H9 (cell line): ENCODE data around the gene MUC7. TPM values are rescaled to one million over a fixed set of nuclear protein-coding genes. Genes with fewer than 3 reads are reported as not detected.

Source experiments
- DNase-seq: peaks from one replicate; pipeline ENCODE4 v3.0.0-alpha.2; 2017
- H2AFZ ChIP-seq: one replicate; pipeline ENCODE4 v1.6.1; 2013; ENCODE audit warnings: mild to moderate bottlenecking, low read length, control low read depth, moderate library complexity
- H2AK5ac ChIP-seq: 2 replicates; pipeline ENCODE4 v1.6.1; 2013; ENCODE audit warnings: low read length, control low read depth, mixed read lengths; ENCODE audit not compliant: insufficient read length
- H2BK120ac ChIP-seq: one replicate; pipeline ENCODE4 v1.6.1; 2013; ENCODE audit warnings: low read depth, mild to moderate bottlenecking, low read length, control low read depth, inconsistent platforms; ENCODE audit not compliant: poor library complexity, severe bottlenecking
- H2BK12ac ChIP-seq: 2 replicates; pipeline ENCODE4 v1.6.1; 2013; ENCODE audit warnings: low read length, control low read depth, mixed read lengths, low read depth; ENCODE audit not compliant: insufficient read length
- H2BK15ac ChIP-seq: 2 replicates; pipeline ENCODE4 v1.6.1; 2013; ENCODE audit warnings: low read depth, low read length, control low read depth
- H2BK20ac ChIP-seq: one replicate; pipeline ENCODE4 v1.6.1; 2013; ENCODE audit warnings: low read depth, mild to moderate bottlenecking, low read length, control low read depth, inconsistent platforms; ENCODE audit not compliant: poor library complexity, severe bottlenecking
- H2BK5ac ChIP-seq: 2 replicates; pipeline ENCODE4 v1.6.1; 2013; ENCODE audit warnings: low read length, control low read depth, mixed read lengths; ENCODE audit not compliant: insufficient read length
- H3K14ac ChIP-seq: 2 replicates; pipeline ENCODE4 v1.6.1; 2013; ENCODE audit warnings: low read length, control low read depth; ENCODE audit not compliant: insufficient read depth
- H3K18ac ChIP-seq: 2 replicates; pipeline ENCODE4 v1.6.1; 2013; ENCODE audit warnings: low read depth, mild to moderate bottlenecking, mixed read lengths, low read length, control low read depth; ENCODE audit not compliant: insufficient read length
- H3K23ac ChIP-seq: 2 replicates; pipeline ENCODE4 v1.6.1; 2013; ENCODE audit warnings: low read length, control low read depth, mixed read lengths, low read depth; ENCODE audit not compliant: insufficient read length
- H3K23me2 ChIP-seq: 2 replicates; pipeline ENCODE4 v1.6.1; 2013; ENCODE audit warnings: low read depth, mild to moderate bottlenecking, mixed read lengths, low read length, control low read depth; ENCODE audit not compliant: insufficient read length, poor library complexity, severe bottlenecking
- H3K27ac ChIP-seq: 2 replicates; pipeline ENCODE4 v1.5.1; 2013; ENCODE audit warnings: low read length, control low read depth, mixed read lengths, low read depth; ENCODE audit not compliant: insufficient read length
- H3K27me3 ChIP-seq: 2 replicates; pipeline ENCODE4 v1.6.1; 2013; ENCODE audit warnings: low read length, control low read depth, inconsistent platforms; ENCODE audit not compliant: insufficient read depth
- H3K4ac ChIP-seq: 2 replicates; pipeline ENCODE4 v1.6.1; 2013; ENCODE audit warnings: low read depth, mild to moderate bottlenecking, control low read depth, inconsistent platforms, low read length, moderate library complexity
- H3K4me1 ChIP-seq: 2 replicates; pipeline ENCODE4 v1.6.1; 2013; ENCODE audit warnings: low read length, control low read depth, inconsistent platforms; ENCODE audit not compliant: insufficient read depth
- H3K4me2 ChIP-seq: 2 replicates; pipeline ENCODE4 v1.6.1; 2013; ENCODE audit warnings: low read length, control low read depth, mixed read lengths; ENCODE audit not compliant: insufficient read length, insufficient read depth
- H3K56ac ChIP-seq: 2 replicates; pipeline ENCODE4 v1.6.1; 2013; ENCODE audit warnings: low read depth, mild to moderate bottlenecking, mixed read lengths, low read length, control low read depth; ENCODE audit not compliant: insufficient read length
- H3K79me1 ChIP-seq: 2 replicates; pipeline ENCODE4 v1.6.1; 2013; ENCODE audit warnings: low read depth, mild to moderate bottlenecking, moderate library complexity, low read length, control low read depth, inconsistent platforms; ENCODE audit not compliant: insufficient read depth, poor library complexity, severe bottlenecking
- H3K79me2 ChIP-seq: 2 replicates; pipeline ENCODE4 v1.6.1; 2013; ENCODE audit warnings: low read length, control low read depth, inconsistent platforms; ENCODE audit not compliant: insufficient read depth
- H3K9ac ChIP-seq: 2 replicates; pipeline ENCODE4 v1.6.1; 2013; ENCODE audit warnings: low read length, control low read depth, mixed read lengths; ENCODE audit not compliant: insufficient read length; ENCODE audit errors: extremely low read depth
- H3K9me3 ChIP-seq: one replicate; pipeline ENCODE4 v1.6.1; 2013; ENCODE audit warnings: low read depth, low read length, inconsistent platforms; ENCODE audit not compliant: control insufficient read depth
- H3T11ph ChIP-seq: one replicate; pipeline ENCODE4 v1.6.1; 2013; ENCODE audit warnings: mild to moderate bottlenecking, low read length, control low read depth, inconsistent platforms
- H4K20me1 ChIP-seq: one replicate; pipeline ENCODE4 v1.6.1; 2013; ENCODE audit not compliant: control insufficient read depth, insufficient read length, insufficient read depth
- H4K5ac ChIP-seq: 2 replicates; pipeline ENCODE4 v1.6.1; 2013; ENCODE audit warnings: low read depth, mild to moderate bottlenecking, mixed read lengths, low read length, control low read depth; ENCODE audit not compliant: insufficient read length
- H4K8ac ChIP-seq: replicated peaks from 2 replicates; pipeline ENCODE4 v1.6.1; 2013; ENCODE audit warnings: low read length, control low read depth, mixed read lengths, low read depth; ENCODE audit not compliant: insufficient read length
- H4K91ac ChIP-seq: 2 replicates; pipeline ENCODE4 v1.6.1; 2013; ENCODE audit warnings: low read depth, mild to moderate bottlenecking, moderate library complexity, mixed read lengths, low read length, control low read depth; ENCODE audit not compliant: insufficient read length
- H3K27ac Mint-ChIP-seq, 3 experiments: 2 replicates in 2 of 3; 3 replicates in 1 of 3; pipeline ENCODE4 v1.8.0; 2020 to 2021; ENCODE audit warnings: mixed read lengths in 3 of 3, mild to moderate bottlenecking in 1 of 3, moderate library complexity in 1 of 3
- H3K27me3 Mint-ChIP-seq: 2 replicates; pipeline ENCODE4 v1.8.0; 2021; ENCODE audit warnings: low read depth, mild to moderate bottlenecking, moderate library complexity, mixed read lengths
- H3K36me3 Mint-ChIP-seq, 3 experiments: 2 replicates in 2 of 3; 3 replicates in 1 of 3; pipeline ENCODE4 v1.8.0; 2020 to 2021; ENCODE audit warnings: low read depth in 3 of 3, mixed read lengths in 3 of 3; ENCODE audit not compliant: insufficient read depth in 1 of 3
- H3K4me1 Mint-ChIP-seq, 2 experiments: 2 replicates each; pipeline ENCODE4 v1.8.0; 2020; ENCODE audit warnings: mixed read lengths in 2 of 2
- H3K4me3 Mint-ChIP-seq, 2 experiments: 2 replicates in 1 of 2; 3 replicates in 1 of 2; pipeline ENCODE4 v1.8.0; 2020 to 2021; ENCODE audit warnings: mild to moderate bottlenecking in 2 of 2, mixed read lengths in 2 of 2, moderate library complexity in 1 of 2
- H3K9me3 Mint-ChIP-seq, 2 experiments: 2 replicates in 1 of 2; 3 replicates in 1 of 2; pipeline ENCODE4 v1.8.0; 2020; ENCODE audit warnings: mild to moderate bottlenecking in 2 of 2, mixed read lengths in 2 of 2, moderate library complexity in 1 of 2
- WGBS: extraction: QIAGEN DNeasy Blood & Tissue Kit; methylation state at CpG from one replicate; pipeline ENCODE4 v1.1.7; 2013; ENCODE audit warnings: missing lambda C conversion rate, low lambda C conversion rate, mixed read lengths; ENCODE audit not compliant: insufficient read length; ENCODE audit errors: extremely low coverage; 5-methylcytosine and 5-hydroxymethylcytosine counted together
- long read RNA-seq: library from polyadenylated mRNA; unstranded; transcript quantifications from one replicate; pipeline ENCODE4 v2.0.0, GENCODE V29; 2020
- total RNA-seq: library from RNA; stranded (reverse); gene quantifications from 2 replicates; pipeline ENCODE4 v1.2.1, GENCODE V29; 2021
- TF ChIP-seq, protein P1 (sequence below): fragments of 200-600 bp; sonication (generic); conservative IDR thresholded peaks from 3 replicates; pipeline ENCODE4 v1.8.0; 2021; ENCODE audit warnings: antibody characterized with exemption, mild to moderate bottlenecking

MUC7 gene
- not detected in 2 replicates for total RNA-seq
- long read RNA-seq: 0 reads

DNA sequence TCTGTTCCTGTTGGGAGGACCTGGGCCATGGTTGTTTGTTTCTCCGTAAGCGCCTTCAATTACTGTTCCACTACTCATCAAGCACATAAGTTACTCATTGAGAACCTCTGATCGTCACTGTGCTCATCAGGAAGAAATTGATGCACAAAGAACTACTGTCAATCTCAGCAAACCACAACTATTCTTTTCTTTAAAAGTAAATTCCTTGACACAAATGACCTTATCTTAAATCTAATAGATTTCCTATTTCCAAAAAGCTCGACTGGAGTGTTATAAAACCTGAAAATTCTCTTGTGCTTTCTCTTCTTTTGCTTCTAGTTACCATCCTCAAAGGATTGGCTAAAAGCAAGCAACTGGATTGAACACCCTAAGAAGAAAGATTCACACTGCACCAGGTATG is at the start of gene MUC7:
Gene MUC7 (plus strand): TSS at position 301 of the 400 bp plus-strand sequence. CDS start 1,825 bp downstream, outside the sequence.
- TF ChIP-seq, protein P1, sequence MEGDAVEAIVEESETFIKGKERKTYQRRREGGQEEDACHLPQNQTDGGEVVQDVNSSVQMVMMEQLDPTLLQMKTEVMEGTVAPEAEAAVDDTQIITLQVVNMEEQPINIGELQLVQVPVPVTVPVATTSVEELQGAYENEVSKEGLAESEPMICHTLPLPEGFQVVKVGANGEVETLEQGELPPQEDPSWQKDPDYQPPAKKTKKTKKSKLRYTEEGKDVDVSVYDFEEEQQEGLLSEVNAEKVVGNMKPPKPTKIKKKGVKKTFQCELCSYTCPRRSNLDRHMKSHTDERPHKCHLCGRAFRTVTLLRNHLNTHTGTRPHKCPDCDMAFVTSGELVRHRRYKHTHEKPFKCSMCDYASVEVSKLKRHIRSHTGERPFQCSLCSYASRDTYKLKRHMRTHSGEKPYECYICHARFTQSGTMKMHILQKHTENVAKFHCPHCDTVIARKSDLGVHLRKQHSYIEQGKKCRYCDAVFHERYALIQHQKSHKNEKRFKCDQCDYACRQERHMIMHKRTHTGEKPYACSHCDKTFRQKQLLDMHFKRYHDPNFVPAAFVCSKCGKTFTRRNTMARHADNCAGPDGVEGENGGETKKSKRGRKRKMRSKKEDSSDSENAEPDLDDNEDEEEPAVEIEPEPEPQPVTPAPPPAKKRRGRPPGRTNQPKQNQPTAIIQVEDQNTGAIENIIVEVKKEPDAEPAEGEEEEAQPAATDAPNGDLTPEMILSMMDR: no peak
- no CpG with 5 or more reads among the region's 4 CpGs for WGBS
- no peak within 1 kb of the TSS for H2AFZ ChIP-seq
- no peaks in the 10 kb centered on the region for H3K4me1 Mint-ChIP-seq
- no peak within 1 kb of the TSS for H3K9ac ChIP-seq
- H2BK120ac ChIP-seq: no peak within 1 kb of the TSS
- H3K23ac ChIP-seq: no peak within 1 kb of the TSS
- no peaks in the 10 kb centered on the region for H3K9me3 ChIP-seq
- no peak within 1 kb of the TSS for H3K4ac ChIP-seq
- H3K27me3 ChIP-seq: no peaks in the 10 kb centered on the region
- H3K9me3 Mint-ChIP-seq: peaks cover 9 to 10% of the 10 kb centered on the region in 2 experiments; a peak in 3 of 5 replicates
- no peak within 1 kb of the TSS for H2AK5ac ChIP-seq
- H4K8ac ChIP-seq: no peak within 1 kb of the TSS
- H2BK15ac ChIP-seq: no peak within 1 kb of the TSS
- H3K23me2 ChIP-seq: no peaks in the 10 kb centered on the region
- H3K18ac ChIP-seq: no peak within 1 kb of the TSS
- H3K27me3 Mint-ChIP-seq: no peaks in the 10 kb centered on the region
- no peak within 1 kb of the TSS for H2BK20ac ChIP-seq
- H2BK5ac ChIP-seq: no peak within 1 kb of the TSS
- no peak within 1 kb of the TSS for H3K4me3 Mint-ChIP-seq
- no peak within 1 kb of the TSS; a peak in 1 of 7 replicates for H3K27ac Mint-ChIP-seq
- no peak within 1 kb of the TSS for H3T11ph ChIP-seq
- no peaks in the 10 kb centered on the region for H3K4me1 ChIP-seq
- no peak within 1 kb of the TSS for H3K27ac ChIP-seq
- no peaks in the 10 kb centered on the region for H3K79me2 ChIP-seq
- no peak within 1 kb of the TSS for H3K4me2 ChIP-seq
- H3K79me1 ChIP-seq: no peaks in the 10 kb centered on the region
- no peak within 1 kb of the TSS for H3K56ac ChIP-seq
- no peak within 1 kb of the TSS for H2BK12ac ChIP-seq
- H3K14ac ChIP-seq: no peak within 1 kb of the TSS
- no peak within 1 kb of the TSS for H4K5ac ChIP-seq
- H4K91ac ChIP-seq: no peak within 1 kb of the TSS
- H3K36me3 Mint-ChIP-seq: peaks cover 0 to 4% (median 0%) of the 10 kb centered on the region in 3 experiments; a peak in 1 of 7 replicates
- no peak for DNase-seq
- H4K20me1 ChIP-seq: no peaks in the 10 kb centered on the region
